ENCODE data around the gene VAC14.

DNA sequence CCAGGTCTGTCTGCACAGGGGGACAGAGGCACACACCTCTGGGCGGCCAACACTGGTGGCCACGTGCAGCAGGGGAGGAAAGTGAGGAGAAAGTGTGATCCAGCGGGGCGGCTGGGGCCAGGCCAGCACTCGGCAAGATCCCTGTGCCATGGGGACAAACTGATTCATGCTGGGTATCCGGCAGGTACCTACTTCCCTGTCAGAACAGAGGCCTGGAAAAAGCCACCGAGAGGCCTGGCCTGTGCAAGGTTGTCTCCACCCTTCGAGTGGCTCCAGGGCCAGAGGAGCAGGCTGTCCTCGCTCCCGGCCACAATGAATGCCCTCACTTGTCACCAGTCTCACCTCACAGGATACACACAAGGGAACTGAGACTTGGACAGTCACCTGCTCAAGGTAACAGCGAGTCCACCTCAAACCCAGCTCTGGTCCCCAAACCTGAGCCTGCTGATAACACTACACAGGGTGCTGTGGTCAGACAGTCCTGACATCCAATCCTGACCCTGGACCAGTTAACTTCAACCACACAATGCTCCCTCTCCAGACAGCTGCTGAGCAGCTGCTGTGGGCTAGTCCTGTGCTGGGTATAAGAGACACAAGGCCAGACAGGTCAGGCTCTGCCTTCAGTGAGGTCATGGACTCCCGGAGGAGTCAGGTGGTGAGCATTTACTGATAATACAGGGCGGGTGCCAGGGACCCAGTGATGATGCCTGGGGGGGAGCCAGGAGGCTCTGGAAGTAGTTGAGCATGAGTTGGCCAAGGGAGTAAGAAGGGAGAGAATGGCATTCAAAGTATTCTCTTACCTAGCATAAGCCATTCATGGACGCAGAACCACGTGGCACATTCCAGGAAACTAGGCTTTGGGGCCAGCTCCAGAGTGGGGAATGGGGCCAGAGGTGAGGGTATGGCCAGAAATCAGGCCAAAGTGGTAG is 53.0 kb downstream of the VAC14 start:
- TF ChIP-seq, protein P1, sequence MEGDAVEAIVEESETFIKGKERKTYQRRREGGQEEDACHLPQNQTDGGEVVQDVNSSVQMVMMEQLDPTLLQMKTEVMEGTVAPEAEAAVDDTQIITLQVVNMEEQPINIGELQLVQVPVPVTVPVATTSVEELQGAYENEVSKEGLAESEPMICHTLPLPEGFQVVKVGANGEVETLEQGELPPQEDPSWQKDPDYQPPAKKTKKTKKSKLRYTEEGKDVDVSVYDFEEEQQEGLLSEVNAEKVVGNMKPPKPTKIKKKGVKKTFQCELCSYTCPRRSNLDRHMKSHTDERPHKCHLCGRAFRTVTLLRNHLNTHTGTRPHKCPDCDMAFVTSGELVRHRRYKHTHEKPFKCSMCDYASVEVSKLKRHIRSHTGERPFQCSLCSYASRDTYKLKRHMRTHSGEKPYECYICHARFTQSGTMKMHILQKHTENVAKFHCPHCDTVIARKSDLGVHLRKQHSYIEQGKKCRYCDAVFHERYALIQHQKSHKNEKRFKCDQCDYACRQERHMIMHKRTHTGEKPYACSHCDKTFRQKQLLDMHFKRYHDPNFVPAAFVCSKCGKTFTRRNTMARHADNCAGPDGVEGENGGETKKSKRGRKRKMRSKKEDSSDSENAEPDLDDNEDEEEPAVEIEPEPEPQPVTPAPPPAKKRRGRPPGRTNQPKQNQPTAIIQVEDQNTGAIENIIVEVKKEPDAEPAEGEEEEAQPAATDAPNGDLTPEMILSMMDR (IDR thresholded peaks at IDR 0.05): no peak
- no peak for TF ChIP-seq POLR2A (IDR thresholded peaks at IDR 0.05)

Data from stomach (tissue), 4 donors.